ENCODE results near the gene OLFML2B.

GRCh38 chr1:162009501-162010174, 14.0 kb downstream of the OLFML2B start:
- no peak for TF ChIP-seq CTCF (IDR thresholded peaks at IDR 0.05)
- no peak for TF ChIP-seq POLR2A (IDR thresholded peaks at IDR 0.05)

Measured in Peyer's patch (tissue), 4 donors.